HG03457 (cell line): ENCODE measurements around the gene RBPMS2.
"Not testable (repeated sequence)": the region's sequence is repeated elsewhere in the genome, so short reads cannot be mapped to it uniquely, and the experiment has no call there.

ENCODE experiments used
- ATAC-seq: cut with Tn5 transposase; IDR thresholded peaks from one replicate; pipeline ENCODE4 v1.9.1; 2021; ENCODE audit warnings: moderate number of reproducible peaks; ENCODE audit not compliant: unreplicated experiment

Gene RBPMS2

DNA sequence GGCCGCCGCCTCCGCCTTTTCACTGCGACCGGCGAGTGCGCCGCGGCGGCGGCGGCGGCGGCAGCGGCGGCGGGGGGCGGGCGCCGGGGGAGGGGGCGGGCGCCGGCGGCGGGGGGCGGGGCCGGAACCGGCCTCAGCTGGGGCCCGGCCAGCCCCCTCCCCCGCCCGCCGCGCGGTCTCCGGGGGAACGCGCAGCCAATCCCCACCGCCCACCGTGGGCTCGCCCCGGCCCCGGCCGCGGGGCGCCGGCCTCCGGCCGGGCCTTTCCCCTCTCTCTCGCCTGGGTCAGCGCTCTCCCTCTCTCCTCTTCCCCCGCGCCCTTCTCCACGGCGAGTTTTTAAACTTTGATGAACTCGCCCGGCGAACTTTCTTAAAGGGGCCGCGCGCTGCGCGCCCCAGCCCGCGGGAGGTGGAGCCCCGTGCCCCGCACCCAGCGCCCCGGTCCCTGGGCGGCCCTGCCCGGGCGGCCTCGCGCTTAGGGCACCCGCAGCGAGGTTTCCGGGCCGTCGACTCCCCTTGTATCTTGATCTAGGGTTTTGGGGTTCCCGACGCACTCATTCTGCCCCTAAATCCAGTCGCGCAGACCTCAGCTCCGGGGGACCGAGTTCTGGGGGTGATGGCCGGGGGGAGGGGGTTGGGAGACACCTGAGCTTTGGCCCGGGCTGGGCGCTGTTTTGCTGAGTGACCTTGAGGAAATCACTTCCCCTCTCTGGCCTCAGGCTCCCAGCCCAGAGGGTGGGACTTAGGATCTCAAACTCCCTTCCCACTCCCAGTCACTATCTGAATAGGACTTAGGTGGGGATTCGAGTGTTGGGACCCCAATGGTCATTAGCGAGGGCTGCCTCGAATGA is at the start of gene RBPMS2:
TSS of gene RBPMS2 (minus strand) at position 39 of the 851 bp plus-strand sequence. CDS start 270 bp downstream, outside the sequence.
- no peak for ATAC-seq

DNA sequence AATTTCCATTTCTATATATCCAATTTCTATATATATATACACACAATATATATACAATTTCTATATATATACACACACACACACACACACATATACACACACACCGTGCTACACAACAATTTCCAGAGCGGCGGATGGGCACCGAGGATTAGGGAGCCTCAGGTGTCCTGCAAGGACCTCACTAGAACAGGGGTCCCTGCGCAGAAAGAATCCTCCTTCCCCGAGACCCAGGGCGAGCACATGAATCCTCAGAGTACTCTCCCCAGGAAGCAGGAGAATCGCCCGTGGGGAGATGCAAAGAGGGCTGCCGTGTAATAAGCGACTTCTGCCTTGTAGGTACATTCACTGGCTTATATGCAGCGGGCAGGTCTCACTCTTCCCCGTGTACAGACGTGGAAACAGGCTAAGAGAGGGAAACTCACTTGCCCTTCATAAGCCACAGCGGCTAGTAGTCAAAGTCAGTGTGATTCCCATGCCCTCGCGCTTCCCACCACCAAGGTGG is 49.6 kb upstream of the RBPMS2 start:
- peak; percentile 10 for ATAC-seq

DNA sequence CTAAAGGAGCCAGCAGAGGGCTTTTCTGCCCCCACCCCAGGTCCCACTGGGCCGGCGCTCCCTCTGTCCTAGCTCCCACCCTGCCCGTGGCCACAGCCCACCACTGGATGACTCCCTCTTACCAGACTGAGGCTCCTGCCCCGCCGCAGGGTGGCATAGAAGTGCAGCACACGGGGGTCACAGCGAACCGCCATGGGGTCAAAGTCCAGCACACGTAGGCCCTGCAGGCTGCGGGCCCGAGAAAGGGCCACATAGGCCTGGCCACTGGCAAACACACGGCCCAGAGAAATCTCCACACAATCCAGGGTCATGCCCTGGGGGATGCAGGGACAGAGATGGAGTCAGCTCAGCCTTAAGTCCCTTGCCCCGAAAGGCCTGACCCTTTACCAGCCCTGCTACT is 41.1 kb upstream of the RBPMS2 start:
- ATAC-seq, result no peak

DNA sequence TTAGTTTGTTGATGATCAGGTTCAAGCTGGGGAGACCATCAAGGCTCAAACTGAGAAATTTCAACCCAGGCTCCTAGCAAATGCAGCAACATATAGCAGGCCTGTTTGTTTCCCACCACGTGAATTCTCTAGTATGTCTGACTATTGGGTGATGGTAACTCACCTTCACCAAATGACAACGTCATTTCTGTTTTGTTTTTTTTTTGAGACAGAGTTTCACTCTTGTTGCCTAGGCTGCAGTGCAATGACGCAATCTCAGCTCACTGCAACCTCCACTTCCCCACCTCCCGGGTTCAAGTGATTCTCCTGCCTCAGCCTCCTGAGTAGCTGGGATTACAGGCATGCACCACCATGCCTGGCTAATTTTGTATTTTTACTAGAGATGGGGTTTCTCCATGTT is 39.6 kb upstream of the RBPMS2 start:
- not testable (repeated sequence) for ATAC-seq

DNA sequence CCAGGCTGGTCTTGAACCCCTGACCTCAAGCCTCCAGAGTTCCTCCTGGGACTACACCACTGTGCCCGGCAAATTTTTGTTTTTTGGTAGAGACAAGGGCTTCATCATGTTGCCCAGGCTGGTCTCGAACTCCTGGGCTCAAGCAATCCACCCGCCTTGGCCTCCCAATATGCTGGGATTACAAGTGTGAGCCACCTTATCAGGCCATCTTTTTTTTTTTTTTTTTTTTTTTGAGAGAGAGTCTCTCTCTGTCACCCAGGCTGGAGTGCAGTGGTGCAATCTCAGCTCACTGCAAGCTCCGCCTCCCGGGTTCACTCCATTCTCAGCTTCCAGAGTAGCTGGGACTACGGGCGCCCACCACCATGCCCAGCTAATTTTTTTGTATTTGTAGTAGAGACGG is 38.9 kb upstream of the RBPMS2 start:
- not testable (repeated sequence) for ATAC-seq

DNA sequence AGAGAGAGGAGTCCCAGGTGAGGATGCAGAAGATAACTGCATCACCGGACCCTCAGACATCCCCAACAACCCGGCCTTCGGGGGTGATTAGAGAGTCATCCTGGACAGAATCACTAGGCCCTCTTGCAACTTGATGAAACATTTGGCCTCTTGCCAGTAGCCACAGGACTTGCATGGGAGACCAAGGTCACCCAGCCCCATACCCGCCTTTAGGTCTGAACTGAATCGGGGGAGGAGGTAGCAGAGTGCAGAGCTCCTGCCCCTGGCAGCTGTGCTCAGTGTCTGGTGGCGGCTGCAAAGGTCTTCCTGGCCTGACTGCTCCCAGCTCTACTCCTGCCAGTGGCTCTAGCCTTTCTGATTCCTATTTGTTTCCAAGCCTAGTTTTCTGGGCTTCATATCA is 37.7 kb upstream of the RBPMS2 start:
- ATAC-seq, result no peak

DNA sequence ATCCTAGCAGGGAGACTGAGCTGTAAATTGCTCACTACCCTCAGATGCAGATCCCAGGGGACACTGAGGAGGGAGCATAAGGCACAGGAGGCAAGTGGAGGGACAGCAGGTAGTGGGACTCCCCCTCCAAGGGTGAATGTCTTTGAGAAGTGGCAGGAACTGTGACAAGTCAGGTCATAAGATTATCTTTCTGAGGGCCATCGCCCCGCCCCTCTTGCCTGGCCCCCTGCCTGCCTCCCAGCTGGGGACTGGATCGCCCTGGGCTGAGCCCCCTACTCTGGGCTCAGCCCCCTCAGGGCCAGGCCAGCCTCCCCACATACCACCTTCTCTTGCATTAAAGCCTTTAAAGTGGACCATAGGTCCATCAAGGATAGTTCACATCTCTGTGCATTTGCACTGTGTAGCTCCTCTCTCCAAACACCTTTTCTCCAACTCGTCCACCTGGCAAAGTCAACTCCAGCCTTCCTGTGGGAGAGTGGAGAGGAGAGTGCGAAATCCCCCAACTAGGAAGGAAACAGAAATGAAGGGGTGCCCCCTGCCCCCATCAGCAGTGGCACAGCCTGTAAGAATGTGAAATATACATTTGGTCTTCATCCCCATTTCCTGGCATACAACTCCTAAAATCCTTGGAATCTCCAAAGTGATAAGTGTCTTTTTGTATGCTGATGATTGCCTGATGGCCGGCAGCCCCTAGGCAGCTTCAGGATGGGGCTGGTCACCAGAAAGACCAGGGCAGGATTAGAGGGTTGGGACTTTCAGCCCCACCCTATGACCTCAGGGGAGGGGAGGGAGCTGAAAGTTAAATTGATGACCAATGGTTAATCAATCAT is 35.3 kb upstream of the RBPMS2 start:
- ATAC-seq, result no peak

DNA sequence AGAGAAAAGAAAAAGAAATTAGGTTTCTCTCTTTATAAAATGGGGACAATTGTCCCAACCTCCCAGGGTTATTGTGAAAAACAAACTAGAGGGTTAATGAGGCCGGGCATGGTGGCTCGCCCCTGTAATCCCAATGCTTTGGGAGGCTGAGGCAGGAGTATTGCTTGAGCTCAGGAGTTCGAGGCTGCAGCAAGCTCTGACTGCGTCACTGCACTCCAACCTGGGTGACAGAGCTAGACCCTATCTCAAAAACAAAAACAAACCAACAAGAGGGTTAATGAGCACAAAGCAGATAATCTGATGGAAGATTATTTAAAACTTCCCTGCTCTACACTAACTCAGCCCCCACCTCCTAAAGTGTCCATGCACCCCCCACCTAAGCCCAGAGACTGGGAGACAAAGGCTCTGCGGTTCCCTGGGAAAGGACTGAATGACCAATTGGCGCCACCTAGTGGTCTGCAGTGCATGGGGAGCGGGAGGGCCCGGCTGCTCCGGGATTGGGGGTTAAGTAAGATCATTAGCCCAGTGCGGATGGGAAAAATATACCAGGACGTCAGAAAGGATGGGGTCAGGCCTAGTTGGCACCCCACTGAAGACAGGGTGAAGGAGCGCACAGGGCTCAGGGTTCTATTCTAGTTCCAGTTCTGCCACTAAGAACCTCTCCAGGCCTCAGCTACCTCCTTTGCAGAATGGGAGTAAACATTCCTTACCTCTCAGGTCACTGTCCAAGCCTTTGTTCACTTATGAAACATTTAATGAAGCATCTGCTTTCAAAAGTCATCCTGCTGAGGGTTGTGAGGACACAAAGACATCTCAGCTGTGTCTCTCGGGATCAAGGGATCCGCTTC is 34.5 kb upstream of the RBPMS2 start:
- no peak for ATAC-seq

DNA sequence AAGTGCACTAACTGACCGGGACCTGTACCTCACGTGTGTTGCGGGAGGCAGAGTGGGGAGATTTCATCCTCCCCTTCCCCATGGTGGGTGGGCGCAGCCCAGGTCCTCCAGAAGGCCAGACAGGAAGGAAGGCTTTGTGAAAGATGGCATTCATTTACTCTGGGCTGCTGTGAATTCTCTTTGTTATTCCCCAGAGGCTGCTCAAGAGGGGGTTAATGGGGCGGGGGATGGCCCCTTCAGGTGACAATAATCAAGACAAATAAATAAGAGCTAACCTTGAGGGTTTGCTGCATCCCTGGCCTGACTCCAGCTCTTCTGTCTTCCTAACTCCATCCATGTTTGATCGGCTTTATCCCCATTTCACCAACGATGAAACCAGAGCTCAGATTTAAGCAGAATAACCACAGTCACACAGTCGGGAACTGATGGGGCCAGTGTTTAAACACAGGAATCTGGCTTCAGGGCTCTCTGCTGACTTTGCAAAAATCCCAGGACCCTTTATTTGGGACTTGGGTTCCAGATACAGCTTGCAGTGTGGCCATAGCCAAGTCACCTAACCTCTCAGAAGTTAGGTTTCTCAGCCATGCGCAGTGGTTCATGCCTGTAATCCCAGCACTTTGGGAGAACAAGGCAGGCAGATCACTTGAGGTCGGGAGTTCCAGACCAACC is 33.5 kb upstream of the RBPMS2 start:
- ATAC-seq, result no peak

DNA sequence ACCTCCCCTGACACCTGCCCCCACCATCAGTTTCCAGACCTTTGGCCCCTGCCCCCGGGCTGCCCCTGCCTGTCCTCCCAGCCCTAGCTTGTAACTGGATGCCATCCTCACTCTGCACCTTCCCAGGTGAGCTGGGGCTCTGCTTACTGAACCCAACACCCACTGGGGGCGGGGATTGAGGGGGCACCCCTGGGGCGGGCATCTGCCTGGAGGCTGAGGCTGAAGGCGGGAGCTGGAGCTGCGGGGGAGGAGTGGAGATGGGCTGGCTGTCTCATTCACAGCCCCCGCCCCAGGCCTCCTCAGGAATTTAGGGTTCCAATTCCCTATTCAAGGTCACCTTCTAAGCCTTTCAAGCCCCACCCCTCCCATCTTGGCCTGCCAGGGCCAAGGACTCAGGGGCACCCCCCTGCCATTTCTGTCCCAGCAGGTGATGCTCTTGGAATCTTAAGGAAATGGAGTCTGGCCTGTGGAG is 32.4 kb upstream of the RBPMS2 start:
- ATAC-seq, result no peak

DNA sequence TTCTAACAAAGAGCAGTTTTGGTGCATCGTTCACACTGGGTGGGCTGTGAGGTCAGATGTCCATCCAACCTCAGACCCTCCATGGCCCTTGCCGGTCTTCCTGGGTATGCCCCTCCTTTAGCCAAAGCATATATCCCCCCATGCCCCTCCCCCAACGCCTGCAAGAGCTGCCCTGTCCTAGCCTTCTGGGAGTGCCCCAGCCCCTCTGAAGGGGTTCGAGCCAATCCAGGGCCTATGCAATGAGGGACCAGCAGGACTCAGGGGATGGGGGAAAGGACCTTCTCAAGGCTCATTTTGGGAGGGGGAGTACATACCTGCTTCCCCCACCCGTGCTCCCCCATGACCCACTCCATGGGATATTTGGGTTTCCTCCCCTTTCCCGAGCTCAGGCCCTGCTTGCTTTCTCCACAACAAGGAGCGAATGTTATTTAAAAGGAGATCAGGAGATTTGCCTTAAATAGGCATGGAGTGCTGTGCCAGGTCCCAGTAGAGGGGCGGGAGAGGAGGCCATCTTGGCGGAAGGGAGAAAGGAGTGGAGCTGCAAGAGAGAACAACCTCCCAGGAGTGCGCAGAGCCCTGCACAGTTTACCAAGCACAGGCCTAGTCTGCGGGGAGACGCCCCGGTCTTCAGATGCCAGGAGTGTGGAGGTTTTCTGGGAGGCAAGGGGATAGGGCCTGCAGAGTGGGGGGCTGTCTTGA is 31.8 kb upstream of the RBPMS2 start:
- ATAC-seq, result no peak

DNA sequence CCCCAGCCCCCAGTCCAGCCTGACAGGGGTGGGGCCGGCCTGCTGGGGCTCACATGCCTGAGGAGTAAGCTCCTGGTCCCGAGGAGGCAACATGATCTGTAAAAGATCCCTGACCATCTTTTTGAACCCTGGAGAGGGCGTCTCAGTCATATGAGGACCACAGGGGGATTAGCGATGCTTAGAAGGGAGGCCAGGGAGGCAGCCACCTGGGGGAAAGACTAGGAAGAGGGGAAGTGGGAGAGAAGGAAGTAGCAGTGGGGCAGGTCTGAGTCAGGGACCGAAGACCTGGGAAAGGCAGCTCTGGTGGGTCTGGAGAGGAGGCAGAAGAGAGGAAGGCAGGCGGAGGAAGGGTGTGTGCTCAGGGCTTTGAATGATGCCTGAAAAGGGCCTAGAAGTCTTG is 31.1 kb upstream of the RBPMS2 start:
- no peak for ATAC-seq

DNA sequence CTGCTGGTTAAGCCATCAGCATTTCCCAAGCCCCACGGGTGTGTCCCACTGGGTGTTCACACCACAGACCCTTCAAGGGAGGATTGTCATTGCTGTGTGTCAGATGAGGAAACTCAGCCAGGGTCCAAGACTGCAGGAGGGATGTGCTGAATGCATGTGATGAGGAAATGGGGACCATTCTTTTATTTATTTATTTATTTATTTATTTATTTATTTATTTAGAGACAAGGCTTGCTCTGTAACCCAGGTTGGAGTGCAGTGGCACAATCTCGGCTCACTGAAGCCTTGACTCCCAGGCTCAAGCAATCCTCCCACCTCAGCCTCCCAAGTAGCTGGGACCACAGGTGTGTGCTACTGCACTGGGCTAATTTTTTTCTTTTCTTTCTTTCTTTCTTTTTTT is 29.2 kb upstream of the RBPMS2 start:
- ATAC-seq, result no peak

DNA sequence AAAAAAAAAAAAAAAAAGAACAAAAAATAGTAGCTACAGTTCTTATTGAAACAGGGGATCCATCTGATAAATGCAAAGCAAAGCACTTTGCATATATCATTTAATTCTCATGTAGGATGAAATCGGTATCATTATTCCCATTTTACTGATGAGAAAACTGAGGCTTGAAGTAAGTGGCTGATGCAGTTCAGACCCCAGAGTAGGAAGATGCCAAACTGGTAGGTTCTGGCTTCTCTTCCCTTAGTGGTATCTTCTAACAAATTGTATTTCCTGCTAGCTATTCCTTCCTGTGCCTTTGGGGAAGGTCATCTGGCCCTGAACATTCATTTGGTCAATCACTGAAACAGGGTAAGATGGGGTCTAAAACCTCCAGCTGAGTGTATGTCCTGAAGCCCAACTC is 28.1 kb upstream of the RBPMS2 start:
- no peak for ATAC-seq

DNA sequence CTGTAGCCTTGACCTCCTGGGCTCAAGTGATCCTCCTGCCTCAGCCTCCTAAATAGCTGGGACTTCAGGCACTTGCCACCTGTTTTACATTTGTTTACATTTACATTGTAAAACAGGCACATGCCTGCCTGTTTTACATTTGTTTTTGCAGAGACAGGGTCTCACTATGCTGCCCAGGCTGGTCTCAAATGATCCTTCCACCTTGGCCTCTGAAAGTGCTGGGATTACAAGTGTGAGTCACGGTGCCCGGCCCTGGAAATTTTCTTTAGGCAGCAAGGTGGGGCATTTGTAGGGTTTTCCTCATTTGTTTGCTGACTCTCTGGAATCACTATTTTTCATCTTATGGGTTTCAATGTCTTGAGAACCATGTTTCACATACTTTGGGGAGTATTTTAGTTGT is 25.1 kb upstream of the RBPMS2 start:
- ATAC-seq, result no peak

DNA sequence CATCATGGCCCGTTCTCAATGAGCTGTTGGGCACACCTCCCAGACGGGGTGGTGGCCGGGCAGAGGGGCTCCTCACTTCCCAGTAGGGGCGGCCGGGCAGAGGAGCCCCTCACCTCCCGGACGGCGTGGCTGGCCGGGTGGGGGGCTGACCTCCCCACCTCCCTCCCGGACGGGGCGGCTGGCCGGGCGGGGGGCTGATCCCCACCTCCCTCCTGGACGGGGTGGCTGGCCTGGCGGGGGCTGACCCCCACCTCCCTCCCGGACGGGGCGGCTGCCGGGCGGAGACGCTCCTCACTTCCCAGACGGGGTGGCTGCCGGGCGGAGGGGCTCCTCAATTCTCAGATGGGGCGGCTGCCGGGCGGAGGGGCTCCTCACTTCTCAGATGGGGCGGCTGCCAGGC is 23.5 kb upstream of the RBPMS2 start:
- not testable (repeated sequence) for ATAC-seq

DNA sequence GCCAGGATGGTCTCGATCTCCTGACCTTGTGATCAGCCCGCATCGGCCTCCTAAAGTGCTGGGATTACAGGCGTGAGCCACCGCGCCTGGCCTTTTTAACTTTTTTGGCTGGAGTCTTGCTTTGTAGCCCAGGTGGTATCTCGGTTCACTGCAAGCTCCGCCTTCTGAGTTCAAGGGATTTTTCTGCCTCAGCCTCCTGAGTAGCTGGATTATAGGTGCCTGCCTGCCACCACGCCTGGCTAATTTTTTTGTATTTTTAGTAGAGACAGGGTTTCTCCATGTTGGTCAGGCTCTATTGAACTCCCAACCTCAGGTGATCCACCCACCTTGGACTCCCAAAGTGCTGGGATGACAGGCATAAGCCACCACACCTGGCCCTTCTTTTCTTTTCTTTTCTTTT is 20.5 kb upstream of the RBPMS2 start:
- not testable (repeated sequence) for ATAC-seq

DNA sequence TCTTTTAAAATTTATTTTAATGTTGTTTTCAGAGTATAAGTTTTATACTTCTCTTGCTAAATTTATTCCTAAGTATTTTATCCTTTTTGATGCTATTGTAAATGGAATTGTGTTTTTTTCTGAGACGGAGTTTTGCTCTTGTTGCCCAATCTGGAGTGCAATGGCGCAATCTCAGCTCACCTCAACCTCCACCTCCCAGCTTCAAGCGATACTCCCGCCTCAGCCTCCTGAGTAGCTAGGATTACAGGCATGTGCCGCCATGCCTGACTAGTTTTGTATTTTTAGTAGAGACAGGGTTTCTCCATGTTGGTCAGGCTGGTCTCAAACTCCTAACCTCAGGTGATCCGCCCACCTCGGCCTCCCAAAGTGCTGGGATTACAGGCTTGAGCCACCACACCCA is 19.9 kb upstream of the RBPMS2 start:
- ATAC-seq, result not testable (repeated sequence)

DNA sequence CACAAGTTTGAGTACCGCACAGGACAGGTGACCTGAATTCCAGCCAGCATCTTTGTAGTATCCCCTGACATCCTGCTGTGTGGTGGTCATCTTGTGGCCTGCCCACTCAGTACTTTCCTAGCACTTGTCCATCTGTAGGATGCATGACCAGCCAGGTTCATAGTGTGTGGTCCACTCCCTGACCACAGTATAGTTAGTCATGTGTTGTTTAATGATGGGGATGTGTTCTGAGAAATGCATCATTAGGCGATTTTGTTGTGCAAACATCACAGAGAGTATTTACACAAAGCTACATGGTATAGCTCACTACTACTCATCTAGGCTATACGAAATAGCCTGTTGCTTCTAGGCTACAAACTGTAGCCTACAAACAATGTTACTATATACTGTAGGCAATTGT is 16.9 kb upstream of the RBPMS2 start:
- ATAC-seq, result no peak

DNA sequence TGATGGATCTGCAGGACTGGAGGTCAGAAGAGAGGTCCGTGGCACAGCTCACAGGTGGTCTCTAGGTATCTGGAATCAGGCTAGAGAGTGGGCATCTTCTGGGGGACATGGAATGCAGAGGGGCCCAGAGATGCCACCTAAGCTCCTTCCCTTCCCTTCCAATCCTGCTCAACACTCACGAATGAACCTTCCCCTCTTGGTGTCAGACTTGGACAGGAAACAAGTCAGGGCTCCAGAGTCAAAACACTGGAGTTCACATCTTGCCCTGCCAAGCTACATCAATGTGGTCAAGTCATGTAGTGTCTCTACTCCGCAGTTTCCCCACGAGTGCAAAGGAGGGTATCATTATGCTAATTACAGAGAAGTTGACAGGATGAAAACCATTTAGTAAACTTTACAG is 16.0 kb upstream of the RBPMS2 start:
- no peak for ATAC-seq
